ENCODE results near the gene SLC8A2. TPM values are rescaled to one million over a fixed set of nuclear protein-coding genes. Genes with fewer than 3 reads are reported as not detected.
A peak's percentile ranks its signal among the peaks of the same experiment; 100 is the strongest.
"Not testable (repeated sequence)": the region's sequence is repeated elsewhere in the genome, so short reads cannot be mapped to it uniquely, and the experiment has no call there.

Gene SLC8A2
- total RNA-seq, 2 experiments from 2014 or later, result not detected

DNA sequence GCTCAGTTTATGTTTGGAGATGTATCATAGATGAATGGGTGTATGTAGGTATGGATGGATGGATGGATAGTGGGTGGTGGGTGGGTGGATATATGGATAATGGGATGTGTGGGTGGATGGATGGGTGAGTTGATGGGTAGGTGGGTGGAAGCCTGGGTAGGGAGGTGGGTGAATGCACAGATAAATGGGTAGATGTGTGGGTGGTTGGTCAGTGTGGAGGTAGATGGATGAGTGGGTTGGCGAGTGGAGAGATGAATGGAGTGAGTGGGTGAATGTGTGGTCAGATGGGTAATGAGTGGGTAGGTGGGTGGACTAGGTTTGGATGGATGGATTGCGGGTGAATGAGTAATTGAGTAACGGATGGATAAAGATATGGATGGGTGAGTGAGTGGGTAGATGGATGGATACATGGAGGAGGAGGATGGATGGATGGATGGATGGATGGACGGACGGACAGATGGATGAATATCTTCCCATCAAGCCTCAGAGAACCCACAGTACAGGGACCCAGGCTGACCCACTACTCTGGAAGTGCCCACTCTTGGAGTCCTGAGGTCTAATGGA, 65.8 kb downstream of the SLC8A2 start:
- H3K9me3 Mint-ChIP-seq, result no peaks in the 10 kb centered on the region
- POLR2A ChIA-PET, result no interaction called here
- no peak overlapping the region for H3K27ac Mint-ChIP-seq
- no peak for DNase-seq
- no peaks in the 10 kb centered on the region for H3K4me1 Mint-ChIP-seq
- H3K27me3 Mint-ChIP-seq, result peaks cover 31% of the 10 kb centered on the region
- CTCF ChIA-PET, result interaction anchor here (0.6 kb wide), 1 partner anchor 77 kb away, joined by 3 read pairs; no protein-coding TSS in a partner anchor
- H3K36me3 Mint-ChIP-seq (ENCODE audit: low read depth), result no peaks in the 10 kb centered on the region
- no peak overlapping the region for H3K4me3 Mint-ChIP-seq

GRCh38 chr19:47405197-47405550, 66.5 kb downstream of the SLC8A2 start:
- Mint-ChIP-seq H3K27me3 (peaks cover 31% of the 10 kb centered on the region), H3K4me3 (no peak overlapping the region), H3K36me3 (ENCODE audit: low read depth) (no peaks in the 10 kb centered on the region), H3K4me1 (no peaks in the 10 kb centered on the region), H3K27ac (no peak overlapping the region), H3K9me3 (no peaks in the 10 kb centered on the region)
- POLR2A ChIA-PET, result no interaction called here
- DNase-seq, result no peak
- CTCF ChIA-PET, result interaction anchor here (0.6 kb wide), 1 partner anchor 420 kb away, joined by 4 read pairs; no protein-coding TSS in a partner anchor

DNA sequence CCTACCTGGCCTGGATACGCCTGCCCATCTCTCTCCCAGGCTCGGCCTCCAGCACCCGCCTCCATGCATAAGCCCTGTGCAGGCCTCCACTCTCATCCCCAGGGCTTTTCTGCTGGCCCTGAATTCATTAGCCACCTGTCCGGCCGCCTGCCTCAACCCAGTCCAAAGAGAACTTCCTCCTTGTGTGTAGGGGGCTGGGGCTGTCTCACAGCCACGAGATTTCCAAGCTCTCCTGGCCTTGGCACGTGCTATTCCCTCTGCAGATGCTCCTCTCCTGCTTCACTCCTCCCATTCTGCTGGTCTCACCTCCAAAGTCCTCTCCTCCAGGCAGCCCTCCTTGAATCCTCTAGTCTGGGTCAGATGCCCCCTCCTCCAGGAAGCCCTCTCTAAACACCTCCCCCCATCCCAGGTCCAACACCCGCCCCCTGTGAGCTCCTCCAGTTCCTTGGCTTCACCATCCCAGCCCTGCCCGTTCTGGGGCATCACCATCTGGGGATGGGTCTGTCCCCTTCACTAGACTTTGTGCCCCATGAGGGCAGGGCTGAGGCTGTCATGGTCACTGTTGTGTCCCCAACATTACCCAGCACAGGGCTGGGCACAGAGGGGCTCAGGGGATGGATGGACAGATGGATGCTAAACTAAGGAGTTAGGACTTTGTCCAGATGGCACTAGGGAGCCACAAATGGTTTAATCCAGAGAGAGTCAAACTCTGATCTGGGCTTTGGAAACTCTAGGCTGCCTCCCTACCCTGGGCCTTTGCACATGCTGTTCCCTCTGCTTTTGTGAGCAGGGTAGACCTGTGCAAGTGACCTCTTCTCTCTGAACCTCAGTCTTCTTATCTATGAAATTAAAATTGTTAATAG, 67.1 kb downstream of the SLC8A2 start:
- H3K36me3 Mint-ChIP-seq (ENCODE audit: low read depth), result no peaks in the 10 kb centered on the region
- H3K4me3 Mint-ChIP-seq, result no peak overlapping the region
- DNase-seq, result no peak
- H3K4me1 Mint-ChIP-seq, result no peaks in the 10 kb centered on the region
- H3K9me3 Mint-ChIP-seq, result no peaks in the 10 kb centered on the region
- H3K27ac Mint-ChIP-seq, result no peak overlapping the region
- POLR2A ChIA-PET, result no interaction called here
- CTCF ChIA-PET, result interaction anchor here (0.6 kb wide), 1 partner anchor 419 kb away, joined by 4 read pairs; no protein-coding TSS in a partner anchor
- peaks cover 31% of the 10 kb centered on the region for H3K27me3 Mint-ChIP-seq

GRCh38 chr19:47402504-47402903, 69.2 kb downstream of the SLC8A2 start:
- Mint-ChIP-seq H3K36me3 (ENCODE audit: low read depth) (no peaks in the 10 kb centered on the region), H3K4me3 (no peak overlapping the region), H3K4me1 (no peaks in the 10 kb centered on the region), H3K27ac (no peak overlapping the region), H3K27me3 (peaks cover 19% of the 10 kb centered on the region), H3K9me3 (no peaks in the 10 kb centered on the region)
- ChIA-PET POLR2A (no interaction called here), CTCF (interaction anchor here (1.6 kb wide), 1 partner anchor 11 kb away, joined by 4 read pairs; no protein-coding TSS in a partner anchor)
- no peak for DNase-seq

DNA sequence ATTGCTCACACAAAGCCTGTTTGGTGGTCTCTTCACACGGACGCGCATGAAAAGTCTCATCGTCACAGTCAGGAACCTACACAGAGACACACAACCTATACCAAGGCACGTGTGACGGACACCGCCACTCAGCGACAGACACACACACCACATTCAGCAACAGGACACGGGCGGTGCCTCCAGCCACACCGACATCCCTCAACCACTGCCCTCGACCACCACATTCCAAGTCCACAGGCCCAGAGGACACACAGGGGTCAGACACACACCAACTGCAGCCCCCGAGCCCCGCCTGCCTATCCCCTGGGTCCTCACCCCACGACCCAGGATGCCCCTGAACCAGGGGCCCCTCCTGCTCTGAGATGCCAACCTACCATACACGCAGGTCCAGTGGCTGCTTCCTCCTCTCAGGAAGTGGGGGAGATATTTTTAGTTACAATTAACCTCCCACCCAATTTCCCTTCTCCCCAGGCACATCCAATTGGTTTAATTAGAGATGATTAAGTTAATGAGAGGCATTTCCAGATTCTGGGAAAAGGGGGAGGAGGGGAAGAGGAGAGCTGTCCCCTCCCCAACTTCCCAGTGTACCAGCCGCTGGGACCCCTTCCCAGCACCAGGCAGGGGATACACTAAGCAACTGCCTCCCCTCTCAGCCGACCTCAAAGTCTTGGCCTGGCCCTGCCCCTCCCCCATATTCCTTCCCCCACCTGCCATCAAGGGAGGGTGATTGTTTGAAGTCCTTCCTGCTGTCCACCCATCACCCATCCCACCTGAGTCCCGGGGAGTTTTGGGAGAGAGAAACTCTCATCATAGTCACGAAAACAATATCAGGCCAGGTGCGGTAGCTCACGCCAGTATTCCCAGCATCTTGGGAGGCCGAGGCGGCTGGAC, 72.7 kb downstream of the SLC8A2 start:
- no peaks in the 10 kb centered on the region for H3K36me3 Mint-ChIP-seq (ENCODE audit: low read depth)
- H3K27ac Mint-ChIP-seq, result no peak overlapping the region
- no peak for DNase-seq
- ChIA-PET POLR2A (no interaction called here), CTCF (interaction anchor here (0.6 to 1.4 kb wide), 3 partner anchors 7 to 1500 kb away, joined by 3 to 4 read pairs (median 3); partner anchors contain the start of gene DHX34)
- no peak overlapping the region for H3K4me3 Mint-ChIP-seq
- no peaks in the 10 kb centered on the region for H3K9me3 Mint-ChIP-seq
- H3K27me3 Mint-ChIP-seq, result peaks cover 13% of the 10 kb centered on the region
- H3K4me1 Mint-ChIP-seq, result no peaks in the 10 kb centered on the region

- ChIA-PET CTCF (interaction anchor here (0.7 to 2.1 kb wide), 18 partner anchors 8 to 308 kb away, joined by 3 to 10 read pairs (median 4); partner anchors contain the start of gene DHX34), POLR2A (no interaction called here)
- DNase-seq, result peak; percentile 89
Observed at GRCh38 chr19:47391510-47392223, 80.0 kb downstream of the SLC8A2 start.

DNA sequence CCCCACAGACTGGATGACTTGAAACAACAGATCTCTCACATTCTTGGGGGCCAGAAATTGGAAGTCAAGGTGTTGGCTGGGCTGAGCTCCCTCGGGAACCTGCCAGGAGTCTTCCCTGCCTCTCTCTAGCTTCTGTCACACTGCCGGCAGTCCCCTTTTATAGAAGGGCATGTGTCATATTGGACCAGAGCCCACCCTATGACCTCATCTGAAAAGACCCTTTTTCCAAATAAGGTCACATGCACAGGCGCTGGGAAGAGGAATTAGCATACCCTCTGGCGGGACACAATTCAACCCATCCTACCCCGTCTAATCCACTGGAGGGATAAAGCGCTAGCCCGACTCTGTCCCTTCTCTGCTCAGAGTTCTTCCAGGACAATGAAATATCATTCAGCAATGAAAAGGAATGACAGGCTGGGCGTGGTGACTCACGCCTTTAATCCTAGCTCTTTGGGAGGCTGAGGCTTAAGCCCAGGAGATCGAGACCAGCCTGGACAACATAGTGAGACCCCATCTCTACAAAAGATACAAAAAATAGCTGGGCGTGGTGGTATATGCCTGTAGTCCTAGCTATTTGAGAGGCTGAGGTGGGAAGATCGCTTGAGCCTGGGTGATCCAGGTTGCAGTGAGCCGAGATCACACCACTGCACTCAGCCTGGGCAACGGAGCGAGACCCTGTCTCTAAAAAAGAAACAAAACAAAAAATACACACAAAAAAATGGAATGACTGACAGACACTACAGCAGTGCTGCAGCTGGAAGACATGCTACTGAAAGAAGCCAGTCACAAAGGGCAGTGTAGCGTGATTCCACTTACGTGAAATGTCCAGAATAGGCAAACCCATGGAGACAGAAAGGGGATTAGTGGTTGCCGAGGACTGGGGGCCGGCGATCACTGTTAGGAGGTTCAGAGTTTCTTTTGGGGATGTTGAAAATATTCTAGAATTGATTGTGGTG, 80.9 kb downstream of the SLC8A2 start:
- Mint-ChIP-seq H3K4me1 (peaks cover 7% of the 10 kb centered on the region), H3K36me3 (ENCODE audit: low read depth) (no peaks in the 10 kb centered on the region), H3K27me3 (peaks cover 13% of the 10 kb centered on the region), H3K4me3 (no peak overlapping the region), H3K27ac (no peak overlapping the region), H3K9me3 (no peaks in the 10 kb centered on the region)
- CTCF ChIA-PET, result interaction anchor here (0.6 to 2.1 kb wide), 16 partner anchors 8 to 308 kb away, joined by 3 to 10 read pairs (median 4); partner anchors contain the start of gene DHX34
- DNase-seq, result no peak
- POLR2A ChIA-PET, result no interaction called here

More at GRCh38 chr19:47391510-47392223, 80.0 kb downstream of the SLC8A2 start:
- H3K36me3 Mint-ChIP-seq (ENCODE audit: low read depth), result no peaks in the 10 kb centered on the region
- H3K27me3 Mint-ChIP-seq, result peaks cover 18% of the 10 kb centered on the region
- no peaks in the 10 kb centered on the region for H3K9me3 Mint-ChIP-seq
- no peak overlapping the region for H3K27ac Mint-ChIP-seq
- peaks cover 7% of the 10 kb centered on the region for H3K4me1 Mint-ChIP-seq
- H3K4me3 Mint-ChIP-seq, result no peak overlapping the region

DNA sequence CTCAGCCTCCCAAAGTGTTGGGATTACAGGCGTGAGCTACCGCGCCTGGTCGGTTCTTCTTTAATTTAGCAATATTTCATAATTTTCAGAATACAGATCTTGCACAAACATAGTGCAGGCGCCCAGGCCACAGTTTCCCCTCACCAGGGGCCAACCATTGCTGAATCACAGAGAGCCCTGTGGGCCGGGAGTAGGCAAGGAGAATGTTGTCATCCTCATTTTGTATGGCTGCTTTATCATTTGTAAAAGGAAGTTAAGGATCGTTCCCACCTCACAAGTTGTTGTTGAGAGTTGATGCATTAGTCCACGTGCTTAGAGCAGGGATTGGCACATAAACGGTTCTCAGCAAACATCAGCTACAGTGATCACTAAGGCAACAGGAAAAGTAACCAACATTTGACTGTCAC, 82.5 kb downstream of the SLC8A2 start:
- peaks cover 8% of the 10 kb centered on the region for H3K27me3 Mint-ChIP-seq
- no peak overlapping the region for H3K4me3 Mint-ChIP-seq
- POLR2A ChIA-PET, result interaction anchor here (0.7 kb wide), 1 partner anchor 11 kb away, joined by 3 read pairs; no protein-coding TSS in a partner anchor
- H3K27ac Mint-ChIP-seq, result no peak overlapping the region
- no peak for DNase-seq
- H3K9me3 Mint-ChIP-seq, result no peaks in the 10 kb centered on the region
- no peaks in the 10 kb centered on the region for H3K36me3 Mint-ChIP-seq (ENCODE audit: low read depth)
- peaks cover 7% of the 10 kb centered on the region for H3K4me1 Mint-ChIP-seq
- CTCF ChIA-PET, result interaction anchor here (0.6 kb wide), 1 partner anchor 389 kb away, joined by 3 read pairs; no protein-coding TSS in a partner anchor

DNA sequence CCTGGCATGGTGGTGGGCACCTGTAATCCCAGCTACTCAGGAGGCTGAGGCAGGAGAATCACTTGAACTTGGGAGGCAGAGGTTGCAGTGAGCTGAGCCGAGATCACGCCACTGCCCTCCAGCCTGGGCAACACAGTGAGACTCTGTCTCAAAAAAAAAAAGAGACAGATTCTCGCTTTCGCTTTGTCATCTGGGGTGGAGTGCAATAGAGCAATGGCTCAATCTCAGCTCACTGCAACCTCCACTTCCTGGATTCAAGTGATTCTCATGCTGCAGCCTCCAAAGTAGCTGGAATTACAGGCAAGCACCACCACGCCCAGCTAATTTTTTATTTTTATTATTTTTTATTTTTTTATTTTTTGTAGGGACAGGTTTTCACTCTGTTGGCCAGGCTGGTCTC, 83.0 kb downstream of the SLC8A2 start:
- H3K36me3 Mint-ChIP-seq (ENCODE audit: low read depth); H3K4me1 Mint-ChIP-seq; H3K27me3 Mint-ChIP-seq; H3K9me3 Mint-ChIP-seq; H3K27ac Mint-ChIP-seq; H3K4me3 Mint-ChIP-seq; DNase-seq: not testable (repeated sequence)
- ChIA-PET CTCF (interaction anchor here (0.6 kb wide), 1 partner anchor 388 kb away, joined by 3 read pairs; no protein-coding TSS in a partner anchor), POLR2A (interaction anchor here (0.7 kb wide), 1 partner anchor 11 kb away, joined by 3 read pairs; no protein-coding TSS in a partner anchor)

GRCh38 chr19:47387623-47388022, 84.1 kb downstream of the SLC8A2 start:
- CTCF ChIA-PET; DNase-seq; H3K9me3 Mint-ChIP-seq; H3K27ac Mint-ChIP-seq; H3K27me3 Mint-ChIP-seq; POLR2A ChIA-PET; H3K36me3 Mint-ChIP-seq (ENCODE audit: low read depth); H3K4me3 Mint-ChIP-seq: not testable (repeated sequence)
- H3K4me1 Mint-ChIP-seq, result peaks cover 13% of the 10 kb centered on the region

DNA sequence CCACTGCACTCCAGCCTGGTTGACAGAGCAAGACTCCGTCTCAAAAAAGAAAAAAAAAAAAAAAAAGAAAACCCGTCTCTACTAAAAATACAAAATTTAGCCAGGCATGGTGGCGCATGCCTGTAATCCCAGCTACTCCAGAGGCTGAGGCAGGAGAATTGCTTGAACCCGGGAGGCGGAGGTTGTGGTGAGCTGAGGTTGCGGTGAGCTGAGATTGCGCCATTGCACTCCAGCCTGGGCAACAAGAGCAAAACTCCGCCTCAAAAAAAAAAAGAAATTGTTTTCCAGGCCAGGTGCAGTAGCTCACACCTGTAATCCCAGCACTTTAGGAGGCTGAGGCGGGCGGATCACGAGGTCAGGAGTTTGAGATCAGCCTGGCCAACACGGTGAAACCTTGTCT, 85.1 kb downstream of the SLC8A2 start:
- H3K9me3 Mint-ChIP-seq; H3K36me3 Mint-ChIP-seq (ENCODE audit: low read depth); H3K27me3 Mint-ChIP-seq; H3K4me3 Mint-ChIP-seq; DNase-seq; H3K27ac Mint-ChIP-seq; POLR2A ChIA-PET: not testable (repeated sequence)
- CTCF ChIA-PET, result interaction anchor here (0.6 to 1.2 kb wide), 4 partner anchors 29 to 434 kb away, joined by 3 to 5 read pairs (median 3); no protein-coding TSS in a partner anchor
- H3K4me1 Mint-ChIP-seq, result peaks cover 17% of the 10 kb centered on the region

Measured in activated CD4-positive, alpha-beta T cell treated with anti-CD3 and anti-CD28 coated beads, Interleukin-2, amount 10 ng/mL, durations not matched to agents 7 days and 5 days (primary cell).